HG03457 (cell line): ENCODE results near the gene KXD1.
A peak's percentile ranks its signal among the peaks of the same experiment; 100 is the strongest.
"Not testable (repeated sequence)": the region's sequence is repeated elsewhere in the genome, so short reads cannot be mapped to it uniquely, and the experiment has no call there.

Source experiments
- ATAC-seq: cut with Tn5 transposase; IDR thresholded peaks from one replicate; pipeline ENCODE4 v1.9.1; 2021; ENCODE audit warnings: moderate number of reproducible peaks; ENCODE audit not compliant: unreplicated experiment

KXD1 gene

DNA sequence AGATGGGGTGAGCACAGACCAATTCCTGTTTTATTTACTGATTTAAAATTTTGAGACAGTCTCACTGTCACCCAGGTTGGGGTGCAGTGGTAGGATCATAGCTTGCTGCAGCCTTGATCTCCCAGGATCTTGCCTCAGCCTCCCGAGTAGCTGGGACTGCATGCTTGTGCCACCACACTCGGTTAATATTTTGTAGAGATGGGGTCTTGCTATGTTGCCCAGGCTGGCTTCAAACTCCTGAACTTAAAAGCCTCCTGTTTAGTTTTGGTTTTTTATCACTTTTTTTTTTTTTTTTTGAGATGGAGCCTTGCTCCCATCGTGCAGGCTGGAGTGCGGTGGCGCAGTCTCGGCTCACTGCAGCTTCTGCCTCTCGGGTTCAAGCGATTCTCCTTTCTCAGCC is 18.7 kb downstream of the KXD1 start:
- no peak for ATAC-seq

DNA sequence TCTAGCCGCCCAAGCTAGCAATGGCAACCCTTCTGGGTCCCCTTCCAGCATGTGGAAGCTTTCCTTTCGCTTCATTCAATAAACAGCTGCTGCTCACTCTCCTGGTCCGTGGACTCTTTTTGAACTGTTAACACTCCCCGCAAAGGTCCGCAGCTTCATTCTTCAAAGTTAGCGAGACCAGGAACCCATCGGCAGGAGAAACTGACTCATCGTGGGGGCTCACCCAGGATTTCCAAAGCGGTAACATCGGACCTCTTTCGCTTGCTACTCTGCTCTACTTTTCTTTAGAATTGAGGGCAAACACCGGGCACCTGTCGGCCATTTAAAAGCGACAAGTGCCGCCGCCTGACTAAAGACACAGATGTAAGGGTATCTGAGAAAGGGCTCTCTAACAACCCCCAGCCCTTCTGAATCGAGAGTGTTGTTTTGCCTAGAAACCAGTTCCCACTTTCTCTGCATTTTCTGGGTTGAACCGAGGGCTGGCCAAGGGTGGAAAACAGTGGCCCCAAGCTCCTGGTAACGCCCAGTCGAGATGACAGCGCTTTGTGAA is 19.8 kb downstream of the KXD1 start:
- ATAC-seq = no peak

GRCh38 chr19:18580311-18580710 is 22.6 kb downstream of the KXD1 start:
- ATAC-seq = no peak

DNA sequence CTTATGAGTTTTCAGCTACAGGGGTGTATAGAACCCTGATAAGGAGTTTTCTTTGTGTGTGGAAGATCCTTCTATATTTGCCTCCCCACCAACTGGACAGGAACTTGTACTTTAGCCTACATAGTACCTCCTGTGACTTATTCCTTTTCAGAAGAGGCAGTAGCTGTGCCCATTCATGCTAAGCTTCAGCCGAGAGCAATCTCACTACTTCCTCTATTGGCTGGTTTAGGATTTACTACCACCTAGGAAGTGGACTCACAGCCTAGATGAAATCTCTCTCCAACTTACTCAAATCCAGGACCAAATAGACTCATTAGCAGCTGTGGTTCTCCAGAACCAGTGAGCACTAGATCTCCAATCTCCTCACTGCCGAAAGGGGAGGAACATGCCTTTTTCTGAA is 28.6 kb downstream of the KXD1 start:
- no peak for ATAC-seq

DNA sequence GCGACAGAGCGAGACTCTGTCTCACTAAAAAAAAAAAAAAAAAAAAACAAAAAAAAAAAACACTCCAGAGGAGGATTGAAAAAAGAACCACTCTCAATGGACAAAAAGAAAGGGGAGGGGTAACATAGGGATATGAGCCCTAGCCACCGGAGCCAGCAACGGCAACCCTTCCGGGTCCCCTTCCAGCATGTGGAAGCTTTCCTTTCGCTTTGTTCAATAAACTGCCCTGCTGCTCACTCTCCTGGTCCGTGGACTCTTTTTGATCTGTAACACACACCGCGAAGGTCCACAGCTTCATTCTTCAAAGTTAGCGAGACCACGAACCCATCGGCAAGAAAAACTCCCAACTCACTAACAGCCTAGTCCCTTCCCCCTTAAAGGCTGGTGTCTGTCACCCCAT is 29.9 kb downstream of the KXD1 start:
- ATAC-seq = no peak

GRCh38 chr19:18587962-18588610 is 30.4 kb downstream of the KXD1 start:
- ATAC-seq = no peak

GRCh38 chr19:18588611-18589379 is 31.1 kb downstream of the KXD1 start, which contains the start of gene REX1BD:
REX1BD (plus strand) TSS chr19:18588798; CDS start chr19:18588802, 4 bp downstream.
- ATAC-seq = peak; percentile 59

GRCh38 chr19:18589380-18590272 is 32.0 kb downstream of the KXD1 start:
- ATAC-seq = no peak

DNA sequence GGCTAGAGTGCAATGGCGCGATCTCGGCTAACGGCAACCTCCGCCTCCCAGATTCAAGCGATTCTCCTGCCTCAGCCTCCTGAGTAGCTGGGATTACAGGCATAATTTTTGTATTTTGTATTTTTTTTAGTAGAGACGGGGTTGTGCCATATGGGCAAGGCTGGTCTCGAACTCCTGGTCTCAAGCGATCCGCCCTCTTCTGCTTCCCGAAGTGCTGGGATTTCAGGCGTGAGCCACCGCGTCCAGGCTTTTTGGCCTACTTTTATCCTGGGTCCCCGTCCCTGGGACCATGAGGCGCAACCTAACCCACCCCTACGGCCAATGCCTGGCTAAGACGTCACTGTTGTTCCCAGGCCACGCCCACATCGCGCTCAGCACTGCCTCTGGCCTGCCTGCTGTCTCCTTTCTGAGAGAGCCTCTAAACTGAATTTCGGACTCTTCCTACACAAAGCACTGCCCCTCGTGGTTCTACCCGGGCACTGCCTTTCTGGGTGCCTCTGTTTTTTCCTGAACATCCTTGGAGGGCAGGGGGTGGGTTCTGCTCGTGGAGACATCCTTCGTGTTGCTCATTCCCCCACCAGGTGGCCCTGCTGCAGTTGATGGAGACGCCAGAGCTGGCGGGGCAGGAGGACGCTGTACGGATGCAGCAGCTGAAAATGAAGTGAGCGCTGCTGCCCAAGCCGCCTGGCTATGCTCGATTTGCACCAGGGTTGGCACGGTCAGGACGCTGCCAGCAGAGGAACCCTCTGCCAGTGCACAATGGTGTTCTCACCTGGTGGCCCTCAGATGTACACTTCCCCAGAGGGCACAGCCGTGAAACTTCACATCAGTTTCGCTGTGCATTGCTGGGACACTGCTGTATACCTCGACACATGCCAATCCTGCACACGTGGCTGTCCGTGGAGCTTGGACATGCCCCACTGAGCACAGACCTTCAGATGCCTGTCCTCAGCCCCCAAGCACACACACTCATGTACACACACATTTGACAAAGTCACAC is 32.9 kb downstream of the KXD1 start:
- ATAC-seq = no peak

- ATAC-seq = no peak
Measured at GRCh38 chr19:18591735-18592385, 34.2 kb downstream of the KXD1 start.

DNA sequence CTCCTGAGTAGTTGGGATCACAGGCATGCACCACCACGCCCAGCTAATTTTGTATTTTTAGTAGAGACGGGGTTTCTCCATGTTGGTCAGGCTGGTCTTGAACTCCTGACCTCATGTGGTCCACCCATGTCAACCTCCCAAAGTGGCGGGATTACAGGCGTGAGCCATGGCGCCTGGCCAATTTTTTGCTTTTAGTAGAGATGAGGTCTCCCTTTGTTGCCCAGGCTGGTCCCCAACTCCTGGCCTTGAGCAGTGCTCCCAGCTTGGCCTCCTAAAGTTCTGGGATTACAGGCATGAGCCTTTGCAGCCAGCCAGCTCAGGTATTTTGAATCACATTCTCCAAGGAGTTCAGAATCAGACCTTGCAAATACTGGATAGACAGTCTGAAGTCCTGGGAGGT is 35.1 kb downstream of the KXD1 start:
- not testable (repeated sequence) for ATAC-seq

- no peak for ATAC-seq
Measured at GRCh38 chr19:18593367-18594095, 35.9 kb downstream of the KXD1 start.

- ATAC-seq = no peak
Measured at GRCh38 chr19:18594096-18594823, 36.6 kb downstream of the KXD1 start.

- ATAC-seq = no peak
Measured at GRCh38 chr19:18594824-18595373, 37.2 kb downstream of the KXD1 start.

DNA sequence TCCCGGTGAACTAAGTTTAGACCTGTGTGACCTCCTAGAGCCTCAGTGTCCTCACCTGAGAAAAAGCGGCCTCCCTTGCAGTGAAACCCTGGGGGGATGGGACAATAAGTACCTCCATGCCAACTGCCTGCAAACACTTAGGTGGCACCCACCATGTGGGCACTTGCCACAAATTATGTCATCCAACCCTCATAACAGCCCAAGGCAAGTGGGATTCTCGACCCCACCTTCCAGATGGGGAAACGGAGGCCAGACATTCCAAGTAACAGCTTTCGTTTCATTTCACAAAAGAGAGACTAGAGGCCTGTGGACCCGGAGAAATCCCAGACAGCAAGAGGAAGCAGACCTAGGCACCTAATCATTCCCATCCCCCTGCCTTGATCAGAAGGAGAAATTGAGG is 37.8 kb downstream of the KXD1 start:
- ATAC-seq = no peak

DNA sequence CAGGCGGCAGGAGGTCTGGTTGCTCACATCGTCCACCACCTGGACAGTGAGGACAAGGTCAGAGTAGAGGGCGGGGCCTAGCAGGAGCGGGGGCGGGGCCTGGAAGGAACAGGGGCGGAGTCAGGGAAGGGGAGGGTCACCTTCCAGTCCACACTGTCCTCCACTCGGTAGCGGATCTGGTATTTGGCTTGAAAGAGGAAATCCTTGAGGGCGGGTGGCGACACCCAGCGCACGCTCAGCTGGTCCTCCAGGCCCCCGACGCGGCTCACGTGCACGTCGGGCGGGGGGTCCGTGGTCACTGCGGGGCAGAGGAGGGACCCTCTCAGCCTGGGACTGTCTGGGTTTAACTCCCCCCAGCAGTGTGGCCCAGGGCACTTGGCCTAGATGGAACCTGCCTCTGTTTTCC is 39.1 kb downstream of the KXD1 start:
- no peak for ATAC-seq

GRCh38 chr19:18597809-18598660 is 40.4 kb downstream of the KXD1 start:
- no peak for ATAC-seq
